HG03103 (cell line): Measurements from ENCODE around the gene NYAP2.

Source experiments
- ATAC-seq: cut with Tn5 transposase; IDR thresholded peaks from one replicate; pipeline ENCODE4 v1.9.1; 2021; ENCODE audit warnings: low read depth; ENCODE audit not compliant: unreplicated experiment

NYAP2 gene

DNA sequence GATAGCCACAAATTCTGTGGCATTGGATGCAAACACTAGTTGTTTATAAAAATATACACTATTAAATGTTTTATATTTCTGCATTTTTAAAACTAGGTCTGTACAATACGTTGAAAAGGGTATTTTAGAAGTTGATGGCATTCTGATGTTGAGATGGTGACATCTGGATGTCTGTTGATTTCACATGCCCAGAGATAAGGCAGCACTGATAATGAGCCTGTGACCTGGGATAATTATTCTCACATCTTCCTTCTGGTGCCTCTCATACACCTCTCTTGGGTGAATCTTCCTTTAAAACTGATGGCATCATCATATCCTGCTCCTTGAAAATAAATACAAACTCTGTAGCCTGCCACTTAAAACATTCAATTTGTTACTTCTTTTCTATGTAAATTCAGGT, 208.6 kb downstream of the NYAP2 start:
- ATAC-seq: no peak

DNA sequence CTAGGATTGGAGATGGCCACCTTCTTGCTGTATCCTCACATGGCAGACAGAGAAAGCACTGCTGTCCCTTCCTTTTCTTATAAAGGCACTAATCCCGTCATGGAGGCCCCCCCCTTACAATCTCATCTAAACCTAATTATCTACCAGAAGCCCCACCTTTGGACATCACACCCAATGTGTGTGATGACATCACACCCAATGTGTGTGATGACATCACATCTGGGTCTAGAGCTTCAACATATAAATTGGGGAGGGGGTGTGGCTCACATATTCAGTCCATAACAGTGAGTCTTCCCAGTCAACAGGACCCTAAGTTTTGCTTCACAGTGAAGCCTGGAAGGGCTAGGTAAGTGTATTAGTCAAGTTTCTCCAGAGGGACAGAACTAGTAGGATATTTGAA, 213.1 kb downstream of the NYAP2 start:
- ATAC-seq: no peak

DNA sequence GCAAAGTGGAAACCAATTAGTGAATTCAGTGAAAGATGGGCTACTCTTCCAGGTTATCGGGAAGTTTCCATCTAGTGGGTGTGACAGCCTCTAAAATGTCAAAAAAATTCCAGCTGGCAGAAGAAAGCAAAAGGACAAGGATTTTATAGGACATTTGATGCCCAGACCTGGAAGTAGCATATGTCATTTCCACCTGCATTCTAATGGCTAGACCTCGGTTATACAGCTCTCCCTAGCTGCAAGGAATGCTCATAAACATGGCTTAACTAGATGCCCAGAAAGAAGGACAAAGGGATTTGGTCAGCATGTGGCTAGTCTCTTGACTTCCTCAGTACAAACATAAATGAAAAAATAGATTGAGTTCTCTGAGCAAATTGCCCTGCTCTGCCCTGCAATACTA, 215.4 kb downstream of the NYAP2 start:
- ATAC-seq: no peak

DNA sequence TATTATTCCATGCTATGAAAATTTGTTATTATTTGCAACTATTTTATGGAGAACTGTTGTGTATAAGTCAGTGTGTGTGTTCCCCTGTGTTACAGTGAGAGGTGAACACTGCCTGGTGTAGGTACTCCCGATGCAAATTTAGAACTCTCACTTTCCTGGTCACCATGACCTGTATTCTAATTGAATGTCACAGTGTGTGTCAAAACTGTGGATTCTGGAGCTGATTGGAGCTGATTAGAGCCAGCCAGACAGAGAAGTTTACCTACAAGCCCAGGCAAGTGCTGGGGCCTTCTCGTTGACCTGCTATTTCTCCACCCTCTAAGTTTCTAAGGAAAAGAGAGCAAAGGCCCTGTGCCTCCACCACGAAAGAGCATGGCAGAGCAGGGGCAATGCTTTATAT, 216.0 kb downstream of the NYAP2 start:
- ATAC-seq: no peak

DNA sequence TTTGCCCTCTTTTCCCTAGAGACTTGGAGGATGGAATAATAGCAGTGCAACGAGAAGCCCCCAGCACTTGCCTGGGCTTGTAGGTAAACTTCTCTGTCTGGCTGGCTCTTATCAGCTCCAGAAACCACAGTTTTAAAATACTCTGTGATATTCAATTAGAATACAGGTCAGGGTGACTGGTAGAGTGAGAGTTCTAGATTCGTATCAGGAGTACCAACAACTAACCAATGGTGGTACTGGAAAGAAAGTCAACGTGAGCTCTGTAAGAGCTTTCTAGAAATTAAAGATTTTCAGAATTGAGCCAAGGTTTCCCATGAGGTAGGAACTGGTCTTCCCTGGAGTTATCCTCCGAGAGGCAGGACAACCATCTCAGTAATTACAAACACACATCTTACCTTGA, 216.9 kb downstream of the NYAP2 start:
- no peak for ATAC-seq

DNA sequence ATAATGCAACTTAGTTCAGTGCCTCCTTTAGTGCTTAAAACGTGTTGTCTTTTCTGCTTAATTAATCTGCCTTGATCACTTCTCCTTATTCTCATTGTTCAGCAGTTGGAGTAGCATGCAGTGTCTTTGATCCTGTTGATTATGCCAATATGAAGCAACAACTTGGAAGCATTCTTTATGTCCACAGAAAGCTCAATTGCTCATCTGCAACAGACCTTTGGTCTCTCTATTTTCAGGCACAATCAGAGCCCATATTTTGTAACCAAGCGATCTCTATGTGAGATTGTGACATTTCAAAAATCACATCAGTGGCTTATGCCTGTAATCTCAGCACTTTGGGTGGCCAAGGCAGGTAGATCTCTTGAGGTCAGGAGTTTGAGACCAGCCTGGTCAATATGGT, 217.3 kb downstream of the NYAP2 start:
- no peak for ATAC-seq

DNA sequence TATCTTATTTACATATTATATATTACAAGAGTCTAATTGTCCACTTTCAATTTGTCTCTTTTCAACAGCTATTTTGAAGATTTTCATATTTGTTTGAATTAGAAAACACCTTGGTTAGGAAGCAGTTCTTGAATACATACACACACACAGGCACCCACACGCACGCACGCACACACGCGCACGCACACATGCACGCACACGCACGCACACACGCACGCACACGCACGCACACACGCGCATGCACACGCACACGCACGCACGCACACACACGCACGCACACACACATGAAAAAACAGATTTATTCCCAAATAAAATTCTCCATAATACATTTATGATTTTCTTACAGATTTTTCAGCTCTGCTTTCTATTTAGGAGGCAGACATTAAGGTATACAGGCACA, 220.7 kb downstream of the NYAP2 start:
- no peak for ATAC-seq

DNA sequence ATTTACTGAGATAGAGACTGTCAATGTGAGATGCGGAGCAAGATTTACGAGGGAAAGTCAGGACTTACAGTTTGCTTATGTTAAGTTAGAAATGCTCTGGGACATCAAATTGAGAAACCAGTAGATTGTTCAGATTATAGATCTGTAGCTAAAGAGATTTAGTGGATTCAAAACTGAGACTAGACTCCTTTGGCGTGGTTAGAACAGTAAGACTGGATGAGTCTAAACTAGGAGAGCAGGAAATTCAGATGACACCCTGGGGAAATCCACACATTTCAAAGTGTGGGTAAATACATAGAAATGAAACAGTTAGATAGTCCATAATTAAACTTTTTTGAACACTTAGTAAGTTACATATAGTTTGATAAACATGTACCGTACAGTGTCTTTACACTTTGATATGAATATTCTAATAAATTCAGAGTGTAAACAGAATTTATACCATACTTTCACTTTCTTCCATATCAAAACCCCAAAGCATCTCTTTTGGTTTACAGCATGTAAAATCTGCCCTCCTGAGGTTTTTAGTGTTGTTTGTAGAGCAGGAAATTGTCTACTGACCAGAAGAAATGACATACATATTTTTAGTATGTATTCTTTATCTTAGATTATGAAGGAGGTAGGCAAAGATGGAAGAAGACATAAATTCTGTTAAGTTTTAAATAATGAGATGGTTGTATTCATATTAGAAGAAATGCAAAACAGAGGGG, 231.5 kb downstream of the NYAP2 start:
- ATAC-seq: no peak

DNA sequence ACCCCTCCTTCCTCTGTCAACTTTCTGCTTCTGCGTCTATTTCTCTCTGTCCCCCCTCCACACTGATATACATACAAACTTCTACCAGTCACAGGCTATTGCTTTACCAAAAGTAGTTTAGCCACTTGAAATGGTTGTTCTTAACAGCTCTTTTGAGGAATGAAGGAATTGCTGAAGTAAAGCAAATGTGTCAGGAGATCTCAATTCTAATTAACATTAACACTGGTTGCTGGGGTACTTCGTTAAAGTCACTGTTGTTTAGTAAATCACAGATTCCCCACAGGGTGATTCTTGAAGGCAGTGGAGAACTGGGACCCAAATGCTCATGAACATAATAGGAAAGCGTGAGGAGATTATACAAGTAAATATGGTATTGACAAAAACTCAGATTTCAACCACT, 232.8 kb downstream of the NYAP2 start:
- no peak for ATAC-seq

DNA sequence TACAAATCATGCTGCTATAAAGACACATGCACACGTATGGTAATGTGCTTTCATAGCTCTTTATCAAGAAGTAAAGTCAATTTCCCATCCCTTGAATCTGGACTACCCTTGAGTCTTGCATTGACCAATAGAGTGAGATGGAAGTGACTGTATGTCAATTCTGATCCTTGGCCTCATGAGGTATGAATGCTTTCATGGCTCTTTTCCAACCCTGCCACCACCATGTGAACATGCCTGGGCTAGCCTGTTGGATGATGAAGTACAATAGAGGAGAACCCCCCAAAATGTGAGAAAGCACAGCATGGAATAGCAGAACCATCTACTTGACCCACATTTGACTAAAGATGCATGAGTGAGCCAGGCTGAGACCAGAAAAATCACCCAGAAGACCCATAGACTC, 237.0 kb downstream of the NYAP2 start:
- ATAC-seq: no peak

DNA sequence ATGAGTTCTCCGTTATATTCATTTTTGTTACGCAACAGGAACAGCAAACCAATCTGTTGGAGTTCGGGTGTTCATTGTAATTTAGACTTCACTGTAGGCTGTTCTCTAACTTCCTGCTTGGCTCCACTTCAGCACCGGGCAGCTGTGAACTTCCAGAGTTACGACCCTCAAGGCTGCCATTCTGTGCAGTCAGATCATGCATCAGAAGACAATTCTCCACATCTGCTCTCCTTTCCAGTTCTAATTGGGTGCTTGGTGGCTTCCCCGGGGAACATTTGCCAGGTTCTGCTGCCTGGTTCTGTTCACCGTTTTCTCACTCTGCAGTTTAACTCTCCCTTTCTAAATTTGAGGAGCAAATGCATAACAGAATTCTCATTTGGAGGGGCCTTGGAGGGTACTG, 237.7 kb downstream of the NYAP2 start:
- ATAC-seq: no peak

DNA sequence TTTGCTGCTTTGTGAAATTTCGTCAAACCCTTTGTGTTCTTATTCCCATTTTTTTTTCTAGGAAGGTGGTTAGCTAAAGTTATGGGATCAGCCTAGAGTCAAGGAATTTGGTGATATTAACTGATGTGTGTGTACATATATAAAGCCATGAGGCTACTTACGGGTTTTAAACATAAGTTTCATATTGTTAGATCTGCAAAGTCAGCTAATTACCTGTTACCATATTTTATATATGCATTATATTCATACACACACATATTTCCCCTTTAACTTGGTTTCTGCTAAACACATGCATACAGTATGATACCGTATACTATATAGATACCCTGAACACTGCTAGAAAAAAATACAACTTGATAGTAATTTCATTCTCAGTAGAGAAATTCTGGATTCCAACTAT, 241.0 kb downstream of the NYAP2 start:
- no peak for ATAC-seq

DNA sequence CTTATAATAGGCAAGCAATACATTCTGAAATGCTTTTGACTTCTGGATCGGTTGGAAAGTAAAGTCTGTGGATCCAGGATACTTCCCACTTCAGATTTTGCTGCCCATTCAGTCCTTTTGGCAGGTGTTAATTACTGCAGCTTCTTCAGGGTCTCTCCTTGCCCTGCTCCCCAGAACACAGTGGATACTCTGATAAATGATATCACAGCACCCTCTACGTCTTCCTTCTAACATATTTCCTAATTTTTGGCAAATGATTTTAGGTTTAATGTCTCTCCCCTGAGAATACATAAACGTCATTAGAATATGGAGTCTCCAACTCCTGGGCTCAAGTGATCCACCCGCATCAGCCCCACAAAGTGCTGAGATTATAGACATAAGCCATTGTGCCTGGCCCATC, 249.8 kb downstream of the NYAP2 start:
- ATAC-seq: no peak

DNA sequence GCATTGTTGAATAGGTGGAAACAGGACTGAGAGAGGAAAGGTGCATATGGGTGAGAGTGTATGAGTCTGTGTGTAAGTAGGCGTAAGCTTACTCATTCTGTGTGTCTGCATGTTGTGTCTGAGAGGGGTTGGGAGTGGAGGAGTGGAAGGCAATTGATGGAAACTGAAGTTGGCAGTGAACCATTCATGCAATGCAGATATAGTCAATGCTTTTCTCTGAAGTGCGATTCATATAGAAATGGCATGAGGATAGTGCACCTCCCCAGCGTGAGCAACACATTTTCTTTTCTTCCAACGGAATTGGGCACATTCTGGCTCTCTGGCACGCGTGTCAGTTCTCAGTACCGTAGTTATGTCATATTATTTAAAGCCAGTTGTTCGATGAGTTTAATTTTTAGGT, 250.5 kb downstream of the NYAP2 start:
- ATAC-seq: no peak

DNA sequence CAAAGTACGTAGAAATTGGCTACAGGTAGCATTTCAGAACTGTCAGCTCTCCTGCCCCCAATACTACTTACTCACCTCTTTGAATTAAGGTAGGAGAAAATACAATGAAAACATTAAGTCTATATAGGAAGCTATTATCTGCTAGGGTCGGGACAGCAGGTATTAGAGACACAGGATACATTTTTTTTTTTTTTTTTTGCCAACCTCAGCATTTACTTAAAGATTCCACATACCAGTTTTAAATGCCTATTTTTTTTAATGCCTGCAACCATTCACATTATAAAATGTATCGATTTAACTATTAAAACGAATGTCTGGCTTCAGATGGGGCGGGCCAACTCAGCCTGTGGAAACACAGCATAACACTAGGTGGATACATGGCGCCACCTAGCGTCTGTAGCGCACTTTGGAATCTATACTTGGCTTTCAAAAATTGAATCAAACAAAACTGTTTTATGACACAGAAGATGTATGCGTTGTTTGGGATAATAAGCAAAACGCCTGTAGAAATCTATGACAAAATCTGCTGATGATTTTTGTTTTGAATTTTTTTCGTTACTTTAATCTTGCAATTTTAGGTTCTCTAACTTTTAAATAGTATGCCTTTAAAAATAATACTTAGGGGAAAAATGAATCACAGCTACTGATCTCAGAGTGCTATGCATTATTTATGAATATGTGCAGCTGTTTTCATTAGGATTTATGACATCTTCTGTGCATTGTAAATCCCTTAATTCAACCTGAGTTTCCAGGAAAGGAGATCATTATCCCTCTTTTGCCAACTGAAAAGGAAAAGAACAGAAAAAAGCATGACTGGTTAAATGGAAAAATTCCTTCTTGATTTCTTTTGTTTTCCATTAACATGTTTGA, 261.0 kb downstream of the NYAP2 start:
- peak; percentile 82 for ATAC-seq

DNA sequence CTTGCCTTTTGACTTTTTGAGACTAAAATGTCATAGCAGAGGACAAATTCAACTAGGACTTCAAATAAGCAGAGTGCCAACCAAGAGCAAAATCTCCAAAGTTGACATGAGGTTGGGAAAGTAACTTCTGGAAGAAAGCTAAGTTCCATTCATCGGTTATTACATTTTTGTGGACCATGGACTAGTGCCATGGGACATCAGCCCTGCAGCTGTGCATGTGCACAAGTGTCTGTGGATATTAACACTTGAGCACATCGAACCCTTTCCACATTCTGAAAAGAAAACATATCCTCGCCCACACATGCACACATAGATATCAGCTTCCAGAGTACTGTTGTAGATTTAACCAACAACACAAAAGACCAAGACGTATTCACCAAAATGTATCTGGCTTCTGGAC, 262.6 kb downstream of the NYAP2 start:
- ATAC-seq: no peak

DNA sequence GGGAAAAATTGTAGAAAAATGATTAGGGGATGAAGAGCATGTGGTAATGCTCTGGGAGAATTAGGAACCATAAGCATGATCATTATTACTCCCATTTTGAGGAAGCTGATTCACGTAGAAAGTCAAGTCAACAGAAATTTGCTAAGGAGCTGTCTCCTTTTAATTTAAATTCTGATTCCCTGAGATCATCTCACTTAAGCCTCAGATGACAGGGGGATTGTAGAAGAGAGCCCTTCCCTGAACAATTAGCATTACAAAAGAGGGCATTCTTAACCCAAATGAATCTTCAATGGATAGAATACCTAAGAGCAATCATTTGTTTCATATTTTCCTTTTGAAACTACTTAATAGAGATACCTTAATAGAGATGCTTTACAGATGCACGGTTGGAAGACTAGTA, 267.9 kb downstream of the NYAP2 start:
- ATAC-seq: no peak

DNA sequence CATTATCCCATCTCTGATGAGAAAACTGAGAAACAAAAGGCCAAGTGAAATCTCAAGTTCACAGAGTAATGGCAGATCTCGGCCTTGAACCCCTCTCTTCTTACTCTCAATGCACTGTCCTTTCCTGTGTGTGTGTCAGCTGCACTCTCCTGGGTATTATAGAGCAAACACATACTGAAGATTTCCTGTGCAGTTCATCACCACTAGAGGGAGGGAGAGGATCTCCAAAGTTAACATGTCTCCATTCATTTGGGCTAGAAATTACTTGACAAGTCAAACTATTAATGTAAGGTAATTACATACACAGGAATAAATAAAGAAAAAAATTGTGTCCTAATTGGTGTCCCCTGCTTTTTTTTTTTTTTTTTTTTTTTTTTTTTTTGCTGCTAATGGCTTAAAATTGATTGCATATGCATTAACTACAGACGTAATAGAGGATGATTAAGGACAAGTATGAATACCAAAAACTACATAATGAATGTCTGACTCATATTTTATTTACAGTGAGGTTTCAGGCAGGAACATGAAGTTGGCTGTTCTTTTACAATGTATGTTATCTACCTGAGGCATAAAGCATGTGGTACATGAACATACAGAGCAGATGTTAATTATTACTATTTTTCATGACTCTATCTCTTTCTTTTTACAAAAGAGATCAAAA, 269.2 kb downstream of the NYAP2 start:
- peak; percentile 81 for ATAC-seq

DNA sequence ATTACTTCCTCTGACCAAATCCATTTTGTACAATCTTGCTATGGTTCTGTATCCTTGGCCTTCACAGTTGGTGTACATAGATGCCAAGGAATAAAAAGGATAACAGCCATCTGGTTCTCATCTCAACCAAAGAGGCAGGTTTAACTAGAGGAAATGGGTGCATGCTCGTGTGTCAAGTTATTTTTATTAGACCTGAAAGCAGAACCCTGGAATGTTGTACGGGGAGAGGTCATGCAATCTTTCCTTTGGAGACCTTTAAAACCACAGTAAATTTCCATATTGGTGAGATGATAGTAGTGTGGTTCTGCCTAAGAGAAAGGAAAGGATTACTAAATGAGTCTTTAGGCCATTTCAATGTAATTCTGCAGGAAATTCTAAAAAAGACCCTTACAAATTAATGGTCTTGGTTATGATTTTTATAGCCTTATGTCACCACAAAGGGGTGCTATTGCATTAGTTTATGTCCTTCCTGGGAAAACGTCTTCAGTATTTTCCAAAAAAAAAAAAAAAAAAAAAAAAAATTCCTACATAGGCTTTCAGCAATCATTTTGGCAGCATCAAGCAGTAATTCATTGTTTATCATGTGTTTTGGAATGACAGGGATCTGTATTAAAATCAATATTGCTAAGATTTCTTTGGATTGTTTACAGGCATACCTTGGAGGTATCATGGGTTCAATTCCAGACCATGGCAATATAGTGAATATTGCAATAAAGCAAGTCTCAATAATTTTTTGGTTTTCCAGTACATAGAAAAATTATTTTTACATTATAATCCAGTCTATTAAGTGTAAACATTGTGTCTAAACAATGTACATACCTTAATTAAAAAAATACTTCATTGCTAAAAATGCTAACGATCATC, 270.8 kb downstream of the NYAP2 start:
- no peak for ATAC-seq

DNA sequence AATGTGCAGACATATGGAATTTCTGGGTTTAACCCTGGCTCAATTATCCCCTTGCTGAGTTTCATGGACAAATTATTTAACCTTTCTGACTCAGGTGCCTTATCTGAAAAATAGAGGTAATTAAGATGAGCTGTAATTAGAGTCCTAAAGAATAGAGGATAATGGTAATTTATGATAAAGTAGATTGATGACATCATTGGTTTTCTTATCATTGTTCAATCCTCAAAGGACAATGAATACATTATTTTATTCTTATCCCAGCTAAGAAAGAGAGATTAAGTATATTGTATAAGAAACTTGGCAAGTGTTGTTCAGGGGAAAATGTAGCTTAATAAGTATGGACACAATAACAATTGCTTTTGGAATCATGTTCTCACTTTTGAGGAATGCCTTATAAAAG, 279.3 kb downstream of the NYAP2 start:
- ATAC-seq: no peak

DNA sequence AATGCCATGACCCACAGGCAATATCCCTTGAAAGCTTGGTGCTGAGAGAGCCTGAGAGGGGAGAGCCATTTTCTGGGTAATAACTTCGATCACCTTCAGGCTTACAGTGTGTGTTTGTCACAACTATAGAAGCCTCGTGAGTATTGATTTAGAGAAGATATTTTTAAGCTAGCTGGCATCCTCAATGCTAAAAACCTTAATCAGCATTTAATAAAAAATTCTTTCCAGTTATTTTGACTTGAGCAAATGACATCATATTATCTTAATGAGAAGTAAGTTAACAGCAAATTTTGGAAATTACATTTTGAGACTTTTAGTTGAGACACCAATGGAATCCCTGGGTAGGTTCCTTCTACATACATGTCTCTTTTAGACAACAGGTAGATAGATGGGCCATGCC, 283.7 kb downstream of the NYAP2 start:
- no peak for ATAC-seq
